ENCODE data around the gene SAA1.
"Not testable (repeated sequence)": the region's sequence is repeated elsewhere in the genome, so short reads cannot be mapped to it uniquely, and the experiment has no call there.

Gene SAA1

DNA sequence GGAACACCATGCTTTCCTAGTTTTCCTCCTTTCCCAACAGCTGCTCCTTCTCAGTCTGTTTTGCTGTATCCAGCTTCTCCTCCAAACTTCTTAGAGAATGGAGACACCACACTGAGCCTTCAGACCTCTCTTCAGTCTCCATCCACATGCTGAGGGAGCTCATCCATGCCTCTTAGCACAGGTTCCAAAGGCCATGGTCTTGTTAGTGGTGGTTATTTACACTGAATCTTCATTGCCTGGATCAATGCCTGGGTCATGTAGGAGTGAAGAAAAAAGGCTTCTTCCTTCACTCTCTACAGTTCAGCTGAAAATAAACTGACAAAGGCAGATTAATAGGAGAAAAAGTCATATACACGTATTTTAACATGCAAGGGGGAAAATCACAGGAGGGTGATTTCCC lies 26.4 kb upstream of the SAA1 start:
- no peaks in the 10 kb centered on the region for H3K36me3 ChIP-seq (ENCODE audit: insufficient read depth, low read length)
- H3K27me3 ChIP-seq (ENCODE audit: control insufficient read depth in 1 of 2, insufficient read depth in 2 of 2, low read length in 2 of 2): no peaks in the 10 kb centered on the region
- H3K9ac ChIP-seq (ENCODE audit: low read length): no peak overlapping the region
- H3K9me3 ChIP-seq (ENCODE audit: low read length): no peaks in the 10 kb centered on the region
- no peak overlapping the region for H3K27ac ChIP-seq (ENCODE audit: low read depth, low read length)
- no peaks in the 10 kb centered on the region for H3K4me1 ChIP-seq (ENCODE audit: insufficient read depth, low read length)
- no peak overlapping the region for H3K4me3 ChIP-seq (ENCODE audit: low read depth in 1 of 2, low read length in 2 of 2)

DNA sequence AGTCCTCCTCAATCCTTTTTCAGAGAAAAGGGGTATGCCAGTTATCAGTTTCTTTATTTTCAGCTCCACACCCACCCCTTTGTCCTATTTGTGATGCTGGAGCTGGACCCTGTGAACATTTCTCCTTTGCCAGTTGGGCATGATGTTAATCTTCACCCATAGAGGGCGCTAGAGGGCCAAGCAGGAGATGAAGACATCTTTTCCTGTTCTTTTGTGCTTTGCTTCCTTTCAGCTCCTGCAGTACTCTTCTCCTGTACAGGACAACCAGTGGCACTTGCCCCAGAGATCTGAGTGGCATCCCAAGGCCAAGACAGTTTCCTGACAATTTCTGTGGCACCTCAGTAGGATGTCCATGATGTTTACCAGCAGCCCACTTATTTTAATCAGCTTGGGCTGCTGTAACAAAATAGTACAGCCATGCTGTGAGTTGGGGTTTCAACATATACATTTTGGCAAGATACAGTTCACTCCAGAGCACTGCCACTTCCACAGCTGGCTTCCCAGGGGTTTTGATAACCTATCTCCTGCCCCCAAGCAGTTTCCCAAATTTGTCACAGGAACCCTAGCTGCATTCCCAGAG lies 22.2 kb upstream of the SAA1 start:
- H3K27ac ChIP-seq (ENCODE audit: low read depth, low read length): no peak overlapping the region
- no peaks in the 10 kb centered on the region for H3K9me3 ChIP-seq (ENCODE audit: low read length)
- H3K4me1 ChIP-seq (ENCODE audit: insufficient read depth, low read length): no peaks in the 10 kb centered on the region
- H3K27me3 ChIP-seq (ENCODE audit: control insufficient read depth in 1 of 2, insufficient read depth in 2 of 2, low read length in 2 of 2): no peaks in the 10 kb centered on the region
- H3K36me3 ChIP-seq (ENCODE audit: insufficient read depth, low read length): no peaks in the 10 kb centered on the region
- H3K9ac ChIP-seq (ENCODE audit: low read length): no peak overlapping the region
- H3K4me3 ChIP-seq (ENCODE audit: low read depth in 1 of 2, low read length in 2 of 2): no peak overlapping the region

DNA sequence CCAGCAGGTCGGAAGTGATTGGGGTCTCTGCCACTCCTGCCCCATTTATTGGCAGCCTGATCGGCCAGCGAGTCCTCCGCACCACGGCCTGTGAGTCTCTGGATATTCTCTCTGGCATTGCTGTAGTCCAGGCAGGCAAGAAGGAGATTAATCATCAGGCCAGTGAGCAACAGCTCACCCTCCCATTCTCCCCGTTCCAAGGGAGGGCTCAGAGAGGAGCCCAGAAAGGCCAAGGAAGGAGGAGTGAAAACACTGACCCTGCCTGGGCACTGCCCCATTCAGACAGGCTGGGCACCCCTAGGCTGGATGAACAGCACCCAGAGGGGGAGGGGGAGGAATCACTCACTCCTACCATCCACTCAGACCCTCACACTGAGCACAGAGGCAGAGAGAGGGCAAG lies 20.7 kb upstream of the SAA1 start:
- H3K36me3 ChIP-seq (ENCODE audit: insufficient read depth, low read length): no peaks in the 10 kb centered on the region
- no peak overlapping the region for H3K9ac ChIP-seq (ENCODE audit: low read length)
- H3K4me1 ChIP-seq (ENCODE audit: insufficient read depth, low read length): no peaks in the 10 kb centered on the region
- no peak overlapping the region for H3K4me3 ChIP-seq (ENCODE audit: low read depth in 1 of 2, low read length in 2 of 2)
- H3K27me3 ChIP-seq (ENCODE audit: control insufficient read depth in 1 of 2, insufficient read depth in 2 of 2, low read length in 2 of 2): no peaks in the 10 kb centered on the region
- H3K9me3 ChIP-seq (ENCODE audit: low read length): no peaks in the 10 kb centered on the region
- no peak overlapping the region for H3K27ac ChIP-seq (ENCODE audit: low read depth, low read length)

DNA sequence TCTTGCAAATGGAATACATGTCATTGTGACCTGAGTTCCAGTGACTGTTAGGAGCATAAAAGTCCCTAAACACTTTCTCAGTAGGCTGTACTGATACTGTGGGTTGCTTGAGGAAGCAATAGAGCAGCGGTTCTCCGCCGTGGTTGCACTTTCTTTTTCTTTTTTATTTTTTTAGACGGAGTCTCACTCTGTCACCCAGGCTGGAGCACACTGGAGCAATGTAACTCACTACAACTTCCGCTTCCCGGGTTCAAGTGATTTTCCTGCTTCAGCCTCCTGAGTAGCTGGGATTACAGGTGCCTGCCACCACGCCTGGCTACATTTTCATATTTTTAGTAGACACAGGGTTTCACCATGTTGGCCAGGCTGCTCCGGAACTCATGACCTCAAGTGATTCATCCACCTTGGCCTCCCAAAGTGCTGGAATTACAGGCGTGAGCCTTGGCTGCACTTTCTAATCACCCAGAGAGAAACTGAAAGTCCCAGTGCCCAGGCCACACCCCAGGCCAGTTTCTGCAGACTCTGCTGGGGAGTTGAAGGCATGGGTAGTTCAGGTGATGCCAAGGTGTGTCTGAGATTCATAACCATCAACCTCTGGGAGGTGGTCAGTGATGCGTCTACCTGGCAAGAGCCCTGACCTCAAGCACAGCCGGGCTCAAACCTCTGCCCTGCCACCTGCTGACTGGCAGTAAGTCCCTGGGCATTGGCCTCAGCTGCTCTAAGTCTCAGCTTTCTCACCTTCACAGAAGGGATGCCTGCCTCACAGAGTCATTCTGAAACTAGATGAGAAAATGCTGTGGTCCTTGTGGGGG lies 19.5 kb upstream of the SAA1 start:
- H3K27ac ChIP-seq (ENCODE audit: low read depth, low read length); H3K4me3 ChIP-seq (ENCODE audit: low read depth in 1 of 2, low read length in 2 of 2); H3K9ac ChIP-seq (ENCODE audit: low read length); H3K36me3 ChIP-seq (ENCODE audit: insufficient read depth, low read length); H3K27me3 ChIP-seq (ENCODE audit: control insufficient read depth in 1 of 2, insufficient read depth in 2 of 2, low read length in 2 of 2); H3K4me1 ChIP-seq (ENCODE audit: insufficient read depth, low read length); H3K9me3 ChIP-seq (ENCODE audit: low read length): not testable (repeated sequence)

DNA sequence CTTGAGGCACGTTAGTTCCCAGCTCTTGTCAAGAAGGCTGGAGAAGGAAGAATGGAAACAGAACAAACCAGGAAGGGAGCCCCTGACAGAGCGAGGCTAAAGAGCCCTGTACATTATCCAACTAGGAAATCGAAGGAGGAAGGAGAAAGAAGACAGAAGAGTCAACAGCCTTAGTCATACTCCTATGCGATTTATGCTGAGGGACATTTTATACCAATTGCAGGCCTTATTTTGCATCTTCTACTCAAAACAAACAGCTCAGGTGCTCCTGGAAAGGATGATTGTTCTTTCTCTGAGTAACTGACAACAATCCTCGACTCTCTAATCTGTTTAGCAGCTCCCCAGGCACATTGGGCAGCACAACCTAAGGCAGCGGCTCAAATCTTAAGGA lies 18.9 kb upstream of the SAA1 start:
- not testable (repeated sequence) for H3K4me3 ChIP-seq (ENCODE audit: low read depth in 1 of 2, low read length in 2 of 2); H3K4me1 ChIP-seq (ENCODE audit: insufficient read depth, low read length); H3K27ac ChIP-seq (ENCODE audit: low read depth, low read length); H3K9me3 ChIP-seq (ENCODE audit: low read length); H3K36me3 ChIP-seq (ENCODE audit: insufficient read depth, low read length); H3K27me3 ChIP-seq (ENCODE audit: control insufficient read depth in 1 of 2, insufficient read depth in 2 of 2, low read length in 2 of 2); H3K9ac ChIP-seq (ENCODE audit: low read length)

DNA sequence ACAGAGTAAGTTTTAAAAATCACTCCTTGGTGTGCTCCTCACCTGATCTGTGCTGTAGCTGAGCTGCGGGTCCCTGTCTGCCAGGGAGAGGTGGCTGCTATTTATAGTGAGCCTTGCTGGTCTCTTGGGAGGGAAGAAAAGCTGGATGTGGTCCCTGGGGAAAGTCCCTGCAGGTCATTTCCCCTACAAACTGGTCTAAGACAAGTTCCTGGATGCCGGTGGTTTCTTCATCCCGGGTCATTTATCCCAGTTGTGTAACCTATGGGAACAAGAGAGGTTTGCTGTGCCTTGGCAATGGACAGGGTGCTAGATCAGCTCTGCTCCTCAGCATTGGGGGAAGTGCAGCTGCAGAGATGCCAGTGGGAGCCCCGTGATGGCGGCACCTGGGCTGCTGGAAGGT lies 17.5 kb upstream of the SAA1 start, which contains the start of gene SAA2:
Gene SAA2, minus strand, starts transcription at position 108 of the 400 bp plus-strand sequence. CDS start 657 bp downstream, outside the sequence.
- Histone ChIP-seq H3K9me3 (ENCODE audit: low read length) (no peaks in the 10 kb centered on the region), H3K4me3 (ENCODE audit: low read depth in 1 of 2, low read length in 2 of 2) (no peak within 1 kb of the TSS), H3K27me3 (ENCODE audit: control insufficient read depth in 1 of 2, insufficient read depth in 2 of 2, low read length in 2 of 2) (no peaks in the 10 kb centered on the region), H3K27ac (ENCODE audit: low read depth, low read length) (no peak within 1 kb of the TSS), H3K4me1 (ENCODE audit: insufficient read depth, low read length) (no peaks in the 10 kb centered on the region), H3K36me3 (ENCODE audit: insufficient read depth, low read length) (no peaks in the 10 kb centered on the region), H3K9ac (ENCODE audit: low read length) (no peak within 1 kb of the TSS)

DNA sequence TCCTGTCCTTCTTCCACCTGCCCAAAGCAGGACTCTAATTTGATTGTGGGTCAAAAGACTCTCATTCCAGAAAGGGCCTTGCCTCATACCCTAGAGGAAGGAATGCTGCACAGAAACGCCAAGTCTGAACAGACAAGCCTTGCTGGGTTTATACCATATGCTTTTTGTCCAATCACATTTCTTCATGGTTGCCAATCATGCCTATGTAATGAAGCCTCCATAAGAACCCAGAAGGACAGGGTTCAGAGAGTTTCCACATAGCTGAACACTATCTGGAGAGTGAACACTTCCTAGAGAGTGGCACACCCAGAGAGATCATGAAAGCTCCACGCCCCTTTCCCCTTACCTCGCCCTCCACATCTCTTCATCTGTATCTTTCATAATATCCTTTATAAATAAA lies 12.8 kb upstream of the SAA1 start:
- Histone ChIP-seq H3K4me1 (ENCODE audit: insufficient read depth, low read length) (no peaks in the 10 kb centered on the region), H3K27me3 (ENCODE audit: control insufficient read depth in 1 of 2, insufficient read depth in 2 of 2, low read length in 2 of 2) (no peaks in the 10 kb centered on the region), H3K9ac (ENCODE audit: low read length) (no peak overlapping the region), H3K36me3 (ENCODE audit: insufficient read depth, low read length) (no peaks in the 10 kb centered on the region), H3K9me3 (ENCODE audit: low read length) (no peaks in the 10 kb centered on the region), H3K4me3 (ENCODE audit: low read depth in 1 of 2, low read length in 2 of 2) (no peak overlapping the region), H3K27ac (ENCODE audit: low read depth, low read length) (no peak overlapping the region)

DNA sequence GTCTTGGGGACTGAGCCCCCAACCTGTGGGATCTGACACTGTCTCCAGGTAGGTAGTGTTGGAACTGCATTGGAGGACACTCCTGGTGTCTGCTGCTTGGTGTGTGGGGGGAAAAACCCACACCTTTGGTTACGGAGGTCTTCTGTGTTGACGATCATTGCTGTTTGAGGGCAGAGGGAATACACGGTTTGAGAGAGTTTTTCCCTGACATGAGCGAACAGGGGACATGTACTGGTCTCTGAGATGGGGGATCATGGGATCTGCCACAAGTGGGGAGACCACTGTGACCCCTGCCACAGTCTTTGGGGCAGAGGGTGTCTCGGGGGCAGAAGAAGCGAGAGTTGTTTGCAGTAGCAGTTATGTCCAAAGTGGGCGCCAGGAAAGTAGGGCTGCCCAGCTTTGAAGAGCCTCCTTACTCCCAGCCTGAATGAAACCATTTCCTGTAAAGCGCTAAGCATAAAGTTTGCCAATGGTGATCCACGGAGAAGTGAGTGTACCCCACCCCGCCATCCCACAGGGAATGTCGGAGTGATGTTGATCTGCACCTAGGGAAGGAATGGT lies 12.2 kb upstream of the SAA1 start:
- Histone ChIP-seq H3K4me3 (ENCODE audit: low read depth in 1 of 2, low read length in 2 of 2) (no peak overlapping the region), H3K27me3 (ENCODE audit: control insufficient read depth in 1 of 2, insufficient read depth in 2 of 2, low read length in 2 of 2) (no peaks in the 10 kb centered on the region), H3K9ac (ENCODE audit: low read length) (no peak overlapping the region), H3K4me1 (ENCODE audit: insufficient read depth, low read length) (no peaks in the 10 kb centered on the region), H3K27ac (ENCODE audit: low read depth, low read length) (no peak overlapping the region), H3K9me3 (ENCODE audit: low read length) (no peaks in the 10 kb centered on the region), H3K36me3 (ENCODE audit: insufficient read depth, low read length) (no peaks in the 10 kb centered on the region)

DNA sequence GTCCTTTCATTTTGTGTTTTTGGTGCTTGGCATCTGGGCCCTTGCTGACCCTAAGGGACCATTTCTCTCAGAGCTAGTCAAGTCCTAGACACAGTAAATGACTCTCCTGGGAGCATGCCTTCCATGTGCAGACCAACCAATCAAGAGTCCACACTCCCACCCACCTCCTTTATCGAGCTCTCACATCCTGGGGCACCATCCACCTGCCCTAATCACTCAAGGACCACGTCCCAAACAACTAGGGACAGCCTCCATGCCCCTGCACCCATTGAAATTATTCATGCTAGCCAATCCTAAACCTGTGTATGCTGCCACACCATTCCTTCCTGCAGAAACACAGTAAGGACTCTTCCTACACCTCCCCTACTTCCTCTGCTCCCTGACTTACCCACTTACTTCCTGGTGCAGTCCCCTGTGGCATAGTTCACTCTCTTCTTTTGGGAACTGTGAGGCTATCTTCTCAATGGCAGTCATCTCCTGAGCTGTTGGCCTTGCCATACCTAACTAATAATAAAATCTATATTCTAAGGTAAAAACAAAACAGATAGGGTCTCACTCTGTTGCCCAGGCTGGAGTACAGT lies 11.2 kb upstream of the SAA1 start:
- Histone ChIP-seq H3K4me3 (ENCODE audit: low read depth in 1 of 2, low read length in 2 of 2) (no peak overlapping the region), H3K36me3 (ENCODE audit: insufficient read depth, low read length) (no peaks in the 10 kb centered on the region), H3K27ac (ENCODE audit: low read depth, low read length) (no peak overlapping the region), H3K9me3 (ENCODE audit: low read length) (no peaks in the 10 kb centered on the region), H3K27me3 (ENCODE audit: control insufficient read depth in 1 of 2, insufficient read depth in 2 of 2, low read length in 2 of 2) (no peaks in the 10 kb centered on the region), H3K4me1 (ENCODE audit: insufficient read depth, low read length) (no peaks in the 10 kb centered on the region), H3K9ac (ENCODE audit: low read length) (no peak overlapping the region)

DNA sequence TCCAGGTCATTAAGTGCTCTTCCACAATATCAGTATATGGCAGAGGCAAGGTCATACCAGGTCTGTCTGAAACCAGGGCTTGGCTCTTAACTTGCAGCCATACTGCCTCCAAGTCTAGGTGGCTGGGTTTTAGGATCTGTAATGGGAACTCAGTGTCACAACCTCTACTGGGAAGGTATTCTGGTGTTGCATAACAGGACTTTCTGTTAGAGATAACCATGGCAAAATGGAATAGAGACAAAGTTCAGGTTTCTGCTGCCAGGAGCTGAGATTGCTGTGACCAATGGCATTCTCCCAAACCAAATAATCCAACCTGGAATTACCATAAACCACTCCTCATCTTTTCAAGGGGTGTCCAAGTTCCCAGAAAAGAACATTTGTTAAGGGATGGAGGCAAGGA lies 6.8 kb upstream of the SAA1 start:
- H3K9ac ChIP-seq (ENCODE audit: low read length): no peak overlapping the region
- H3K9me3 ChIP-seq (ENCODE audit: low read length): no peaks in the 10 kb centered on the region
- no peak overlapping the region for H3K27ac ChIP-seq (ENCODE audit: low read depth, low read length)
- H3K4me1 ChIP-seq (ENCODE audit: insufficient read depth, low read length): no peaks in the 10 kb centered on the region
- H3K4me3 ChIP-seq (ENCODE audit: low read depth in 1 of 2, low read length in 2 of 2): no peak overlapping the region
- H3K36me3 ChIP-seq (ENCODE audit: insufficient read depth, low read length): no peaks in the 10 kb centered on the region
- H3K27me3 ChIP-seq (ENCODE audit: control insufficient read depth in 1 of 2, insufficient read depth in 2 of 2, low read length in 2 of 2): no peaks in the 10 kb centered on the region

DNA sequence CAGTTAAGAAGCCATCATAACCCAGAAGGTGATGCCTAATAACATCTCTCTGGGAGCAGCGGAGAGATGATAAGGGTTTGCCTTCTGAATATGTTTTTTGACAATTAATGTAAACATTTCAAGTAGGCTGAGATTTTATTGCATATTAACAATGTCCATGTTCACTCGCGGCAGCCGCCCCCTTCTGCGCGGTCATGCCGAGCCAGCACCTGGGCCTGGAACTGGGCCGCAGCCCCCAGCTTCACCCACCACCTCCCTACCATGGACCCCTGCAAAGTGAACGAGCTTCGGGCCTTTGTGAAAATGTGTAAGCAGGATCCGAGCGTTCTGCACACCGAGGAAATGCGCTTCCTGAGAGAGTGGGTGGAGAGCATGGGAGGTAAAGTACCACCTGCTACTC lies 4.3 kb upstream of the SAA1 start:
- no peaks in the 10 kb centered on the region for H3K4me1 ChIP-seq (ENCODE audit: insufficient read depth, low read length)

More for the DNA sequence above, 4.3 kb upstream of the SAA1 start:
- Histone ChIP-seq H3K9ac (ENCODE audit: low read length) (no peak overlapping the region), H3K27me3 (ENCODE audit: control insufficient read depth in 1 of 2, insufficient read depth in 2 of 2, low read length in 2 of 2) (no peaks in the 10 kb centered on the region), H3K36me3 (ENCODE audit: insufficient read depth, low read length) (no peaks in the 10 kb centered on the region), H3K4me3 (ENCODE audit: low read depth in 1 of 2, low read length in 2 of 2) (no peak overlapping the region), H3K9me3 (ENCODE audit: low read length) (no peaks in the 10 kb centered on the region), H3K27ac (ENCODE audit: low read depth, low read length) (no peak overlapping the region)

Measured in muscle layer of colon (tissue), 2 donors.